BLaER1 (cell line): ENCODE data around the gene BRAT1.
"Not testable (repeated sequence)": the region's sequence is repeated elsewhere in the genome, so short reads cannot be mapped to it uniquely, and the experiment has no call there.

ENCODE experiments used
- H3K27ac ChIP-seq: shearing (Covaris generic); formaldehyde crosslinking; 2 replicates; pipeline ENCODE4 v1.8.1; 2022
- H3K27me3 ChIP-seq: shearing (Covaris generic); formaldehyde crosslinking; 2 replicates; pipeline ENCODE4 v1.8.1; 2022
- H3K36me3 ChIP-seq: shearing (Covaris generic); formaldehyde crosslinking; 2 replicates; pipeline ENCODE4 v1.8.1; 2022
- H3K4me1 ChIP-seq: shearing (Covaris generic); formaldehyde crosslinking; 2 replicates; pipeline ENCODE4 v1.8.1; 2022
- H3K4me2 ChIP-seq: shearing (Covaris generic); formaldehyde crosslinking; 2 replicates; pipeline ENCODE4 v1.8.1; 2022
- H3K4me3 ChIP-seq: shearing (Covaris generic); formaldehyde crosslinking; 2 replicates; pipeline ENCODE4 v1.8.1; 2022
- H3K9ac ChIP-seq: shearing (Covaris generic); formaldehyde crosslinking; 2 replicates; pipeline ENCODE4 v1.8.1; 2022
- H3K9me3 ChIP-seq: shearing (Covaris generic); formaldehyde crosslinking; 2 replicates; pipeline ENCODE4 v1.8.1; 2022
- H4K20me1 ChIP-seq: shearing (Covaris generic); formaldehyde crosslinking; 2 replicates; pipeline ENCODE4 v1.8.1; 2022
- Cebpa-rat ChIP-seq: shearing (Covaris generic); IDR thresholded peaks from 2 replicates; pipeline ENCODE4 v1.8.1; 2022

Gene BRAT1

DNA sequence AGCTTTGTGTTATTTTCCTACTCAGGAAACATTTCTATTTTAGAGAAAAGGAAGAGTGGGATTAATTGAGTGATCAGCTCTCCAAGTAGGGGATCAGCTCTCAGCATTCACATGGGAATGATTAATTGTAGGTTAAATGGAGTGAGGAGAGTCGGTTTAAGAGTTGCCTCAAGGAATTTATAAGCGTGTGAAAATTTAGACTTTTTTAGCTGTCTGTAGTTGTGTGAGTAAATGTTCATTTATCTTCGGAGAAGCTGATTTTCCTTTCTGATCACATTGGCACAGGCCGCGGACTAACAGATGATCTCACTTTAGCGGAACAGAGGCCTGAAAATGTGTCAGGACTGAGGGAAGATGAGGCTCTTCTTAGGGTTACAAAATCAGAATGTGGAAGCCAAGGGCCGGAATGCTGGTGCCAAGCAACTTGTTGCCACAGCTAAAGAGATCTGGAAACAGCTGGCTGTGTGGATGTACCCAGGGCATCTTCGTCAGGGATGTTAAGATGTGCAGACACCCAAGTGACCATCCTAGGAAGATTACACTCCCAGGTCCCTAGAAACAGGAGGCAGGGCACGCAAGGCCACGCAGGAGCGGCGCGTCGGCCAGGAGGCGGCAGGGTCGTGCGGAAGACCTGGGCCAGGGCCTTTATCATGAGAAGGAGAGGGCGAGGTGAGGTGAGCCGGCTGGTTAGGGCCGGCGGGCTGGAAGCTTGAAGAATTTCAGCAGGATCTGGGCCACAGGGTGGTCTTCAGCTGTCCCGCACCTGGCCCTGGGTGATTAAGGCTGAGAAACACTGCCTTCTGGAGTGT is 41.3 kb upstream of the BRAT1 start:
- no peaks in the 10 kb centered on the region for H3K9me3 ChIP-seq
- no peak overlapping the region; the same call in 1 of the 2 replicates for H3K27ac ChIP-seq
- peaks cover 77% of the 10 kb centered on the region for H3K36me3 ChIP-seq

DNA sequence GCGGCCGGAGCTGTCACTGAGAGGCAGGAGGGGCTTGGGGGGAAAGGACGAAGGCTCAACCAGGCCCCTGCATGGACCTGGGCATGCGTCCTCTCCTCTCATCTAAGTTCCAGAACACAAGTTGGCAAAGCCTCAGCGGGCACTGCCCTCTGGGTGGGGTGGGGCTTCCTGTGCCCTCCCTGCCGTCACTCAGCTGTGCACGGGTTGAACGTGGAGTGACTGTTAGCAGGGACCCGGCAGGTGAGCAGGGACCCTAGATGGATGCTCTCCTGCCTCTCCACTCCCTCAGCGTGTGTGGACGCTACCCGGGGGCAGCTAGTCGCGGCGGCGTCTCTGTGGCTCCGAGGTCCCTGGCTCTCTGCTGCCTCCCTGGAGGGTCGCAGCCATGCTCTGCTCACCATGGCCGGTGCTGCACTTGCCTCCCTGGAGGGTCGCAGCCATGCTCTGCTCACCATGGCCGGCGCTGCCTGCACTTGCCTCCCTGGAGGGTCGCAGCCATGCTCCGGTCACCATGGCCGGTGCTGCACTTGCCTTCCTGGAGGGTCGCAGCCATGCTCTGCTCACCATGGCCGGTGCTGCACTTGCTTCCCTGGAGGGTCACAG is 40.0 kb upstream of the BRAT1 start:
- H3K9ac ChIP-seq = peak overlapping the region; percentile 7
- no peaks in the 10 kb centered on the region for H3K9me3 ChIP-seq

More for the DNA sequence above, 41.3 kb upstream of the BRAT1 start:
- H3K9ac ChIP-seq = no peak overlapping the region
- H4K20me1 ChIP-seq = peaks cover 6% of the 10 kb centered on the region; the same call in 1 of the 2 replicates
- no peaks in the 10 kb centered on the region for H3K27me3 ChIP-seq
- peaks cover 72% of the 10 kb centered on the region for H3K4me1 ChIP-seq
- no peak overlapping the region for H3K4me3 ChIP-seq
- TF ChIP-seq Cebpa-rat = no peak
- peak overlapping the region; percentile 85 for H3K4me2 ChIP-seq

DNA sequence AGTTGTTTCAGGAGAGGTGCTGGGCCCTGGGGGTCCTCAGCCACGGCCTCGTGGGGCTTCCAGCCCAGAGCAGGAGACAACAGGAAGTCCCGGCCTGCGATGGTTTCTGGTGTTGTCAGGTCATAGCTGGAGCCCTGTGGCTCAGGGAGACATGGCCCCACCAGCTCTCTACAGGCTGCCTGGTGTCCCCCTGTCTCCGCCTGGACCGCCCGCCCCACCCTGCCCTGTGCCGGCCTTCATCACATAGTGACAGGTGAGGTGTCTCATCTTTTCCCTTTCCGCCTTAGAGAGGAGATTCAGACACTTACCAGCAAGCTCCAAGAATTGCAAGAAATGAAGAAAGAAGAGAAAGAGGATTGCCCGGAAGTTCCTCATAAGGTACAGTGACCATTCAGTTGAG is 39.3 kb upstream of the BRAT1 start:
- Histone ChIP-seq H3K9ac (peak overlapping the region; percentile 4; the same call in 1 of the 2 replicates), H3K4me1 (peaks cover 54% of the 10 kb centered on the region), H3K36me3 (peaks cover 82% of the 10 kb centered on the region)

More for the DNA sequence above, 40.0 kb upstream of the BRAT1 start:
- Histone ChIP-seq H3K4me1 (peaks cover 59% of the 10 kb centered on the region), H4K20me1 (peaks cover 6% of the 10 kb centered on the region; the same call in 1 of the 2 replicates), H3K27me3 (no peaks in the 10 kb centered on the region), H3K4me2 (peak overlapping the region; percentile 85), H3K36me3 (peaks cover 82% of the 10 kb centered on the region), H3K4me3 (peak overlapping the region; percentile 16), H3K27ac (no peak overlapping the region)
- no peak for TF ChIP-seq Cebpa-rat

DNA sequence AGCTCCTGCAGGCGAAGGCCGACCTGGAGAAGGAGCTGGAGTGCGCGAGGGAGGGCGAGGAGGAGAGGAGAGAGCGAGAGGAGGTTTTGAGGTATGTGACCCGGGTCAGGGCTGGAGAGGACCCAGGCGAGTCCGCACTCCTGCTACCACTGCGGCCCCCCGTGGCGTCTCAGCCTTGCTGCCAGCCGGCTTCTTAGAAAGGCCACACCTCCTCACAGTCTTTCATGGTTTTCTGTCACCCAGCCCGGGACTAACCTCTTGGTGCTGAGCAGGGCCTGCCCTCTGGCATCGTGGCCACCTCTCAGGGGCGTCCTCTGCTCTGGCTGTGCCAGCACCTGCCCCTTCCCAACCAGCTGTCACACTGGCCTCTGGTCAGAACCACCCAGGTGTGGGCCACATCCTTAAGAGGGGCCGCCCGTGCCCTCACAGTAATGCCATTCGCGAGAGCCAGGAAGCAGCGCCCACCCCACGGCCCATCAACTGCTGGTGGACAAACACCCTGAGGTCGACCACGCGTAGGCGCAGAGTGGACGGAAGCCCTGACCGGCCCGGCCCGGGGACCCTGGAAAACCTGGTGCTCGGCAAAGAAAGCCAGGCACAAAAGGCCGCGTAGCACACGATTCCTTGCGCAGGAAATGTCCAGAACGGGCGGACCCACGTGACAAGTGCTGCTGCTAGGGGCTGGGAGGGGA is 37.9 kb upstream of the BRAT1 start:
- Histone ChIP-seq H3K4me2 (0 out of 2 replicates have a peak overlapping the region, but pooled peaks have one; percentile 85), H3K36me3 (peaks cover 78% of the 10 kb centered on the region)

More for the DNA sequence above, 39.3 kb upstream of the BRAT1 start:
- Histone ChIP-seq H3K4me2 (peak overlapping the region; percentile 85), H3K27me3 (no peaks in the 10 kb centered on the region), H3K27ac (peak overlapping the region; percentile 36; the same call in 1 of the 2 replicates), H4K20me1 (peaks cover 6% of the 10 kb centered on the region; the same call in 1 of the 2 replicates), H3K9me3 (no peaks in the 10 kb centered on the region), H3K4me3 (no peak overlapping the region)
- no peak for TF ChIP-seq Cebpa-rat

DNA sequence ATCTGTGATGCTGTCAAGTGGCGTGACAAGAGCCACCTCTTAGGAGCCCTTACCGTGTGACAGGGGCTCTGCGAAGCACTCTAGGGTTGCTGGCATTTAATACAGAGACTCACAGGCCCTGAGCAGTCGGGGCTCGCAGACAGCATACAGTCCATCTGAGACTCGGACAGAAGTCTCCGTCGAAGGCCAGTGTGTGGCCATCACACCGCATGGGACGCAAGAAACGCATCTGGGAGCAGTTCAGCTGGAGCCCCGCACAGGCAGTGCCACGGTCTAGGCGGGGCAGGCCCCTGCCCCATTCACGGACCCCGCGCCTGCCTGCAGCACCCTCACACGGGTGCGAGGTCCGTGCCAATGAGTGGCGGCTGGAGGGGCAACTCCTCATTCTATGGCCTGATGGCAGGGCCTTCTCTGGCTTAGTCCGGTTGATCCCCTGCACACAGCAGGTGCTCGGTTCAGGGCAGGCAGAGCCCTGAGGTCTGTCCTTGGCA is 37.1 kb upstream of the BRAT1 start:
- Histone ChIP-seq H3K36me3 (peaks cover 78% of the 10 kb centered on the region), H3K4me1 (peaks cover 49% of the 10 kb centered on the region), H3K27ac (no peak overlapping the region), H3K9ac (no peak overlapping the region), H3K4me2 (no peak overlapping the region), H4K20me1 (peaks cover 9% of the 10 kb centered on the region; the same call in 1 of the 2 replicates), H3K9me3 (no peaks in the 10 kb centered on the region), H3K4me3 (no peak overlapping the region), H3K27me3 (no peaks in the 10 kb centered on the region)
- no peak for TF ChIP-seq Cebpa-rat

More for the DNA sequence above, 37.9 kb upstream of the BRAT1 start:
- Histone ChIP-seq H3K27ac (no peak overlapping the region), H3K4me1 (peaks cover 54% of the 10 kb centered on the region), H3K27me3 (no peaks in the 10 kb centered on the region), H3K9me3 (no peaks in the 10 kb centered on the region), H3K4me3 (no peak overlapping the region), H3K9ac (no peak overlapping the region), H4K20me1 (peaks cover 6% of the 10 kb centered on the region; the same call in 1 of the 2 replicates)
- no peak for TF ChIP-seq Cebpa-rat

DNA sequence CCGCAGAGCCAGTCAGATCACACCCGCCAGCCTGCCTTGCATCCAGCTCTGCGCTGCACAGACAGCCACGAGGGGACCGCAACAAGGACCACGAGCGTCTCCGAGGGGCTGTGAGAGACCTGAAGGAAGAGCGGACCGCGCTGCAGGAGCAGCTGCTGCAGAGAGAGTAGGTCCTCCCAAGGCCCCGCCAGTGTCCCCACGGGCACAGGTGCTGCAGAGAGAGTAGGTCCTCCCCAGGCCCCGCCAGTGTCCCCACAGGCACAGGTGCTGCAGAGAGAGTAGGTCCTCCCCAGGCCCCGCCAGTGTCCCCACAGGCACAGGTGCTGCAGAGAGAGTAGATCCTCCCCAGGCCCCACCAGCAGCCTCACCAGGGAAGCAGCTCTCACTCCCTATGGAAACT is 34.6 kb upstream of the BRAT1 start:
- H3K9ac ChIP-seq, H3K27ac ChIP-seq, H3K9me3 ChIP-seq, H3K4me2 ChIP-seq, H3K4me3 ChIP-seq, H3K27me3 ChIP-seq: not testable (repeated sequence)
- Histone ChIP-seq H3K36me3 (peaks cover 87% of the 10 kb centered on the region), H4K20me1 (0 out of 2 replicates have a peak, but pooled peaks cover 16% of the 10 kb centered on the region), H3K4me1 (peaks cover 45% of the 10 kb centered on the region)

DNA sequence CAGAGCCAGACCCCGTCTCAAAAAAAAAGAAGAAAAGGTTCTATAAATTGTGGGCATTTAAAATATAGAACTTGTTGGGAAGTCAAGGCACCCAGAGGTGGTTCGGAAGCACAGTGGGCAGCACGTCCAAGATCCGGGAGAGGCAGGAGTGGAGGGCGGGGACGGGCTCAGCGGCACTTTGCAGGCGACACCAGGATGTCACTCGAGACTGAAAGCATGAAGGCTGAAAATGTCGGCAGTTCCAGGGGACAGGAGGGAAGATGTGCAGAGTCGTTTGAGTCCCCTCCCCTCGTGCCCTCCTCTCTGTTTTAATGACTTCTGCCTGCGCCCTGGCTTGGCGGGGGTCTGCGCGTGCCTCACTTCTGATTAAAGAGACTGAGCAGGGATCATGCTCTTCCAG is 34.0 kb upstream of the BRAT1 start:
- Histone ChIP-seq H3K9ac (no peak overlapping the region), H4K20me1 (0 out of 2 replicates have a peak, but pooled peaks cover 16% of the 10 kb centered on the region), H3K27me3 (no peaks in the 10 kb centered on the region), H3K4me1 (peaks cover 39% of the 10 kb centered on the region), H3K27ac (no peak overlapping the region), H3K4me2 (no peak overlapping the region), H3K9me3 (no peaks in the 10 kb centered on the region), H3K36me3 (peaks cover 90% of the 10 kb centered on the region), H3K4me3 (no peak overlapping the region)
- no peak for TF ChIP-seq Cebpa-rat

DNA sequence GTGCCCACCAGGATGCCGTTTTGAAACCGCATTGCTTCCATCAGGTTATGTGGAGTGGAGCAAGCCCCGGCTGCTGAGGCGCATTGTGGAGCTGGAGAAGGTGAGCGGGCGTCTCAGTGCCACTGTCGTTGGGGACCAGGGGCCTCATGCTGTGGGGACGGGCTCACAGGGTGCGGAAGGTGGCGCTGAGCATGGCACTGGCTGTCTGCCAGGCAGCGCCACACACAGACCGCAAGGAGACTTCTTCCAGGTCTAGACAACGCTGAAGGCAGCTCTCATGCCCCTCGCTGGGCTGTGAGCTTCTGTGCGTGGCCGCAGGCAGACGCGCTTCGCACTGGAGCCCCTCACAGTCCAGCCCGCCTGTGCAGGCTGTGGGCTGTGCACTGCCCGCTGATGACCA is 32.5 kb upstream of the BRAT1 start:
- TF ChIP-seq Cebpa-rat = no peak
- Histone ChIP-seq H3K4me1 (peaks cover 24% of the 10 kb centered on the region), H3K27ac (no peak overlapping the region), H3K4me2 (no peak overlapping the region), H4K20me1 (0 out of 2 replicates have a peak, but pooled peaks cover 16% of the 10 kb centered on the region), H3K9me3 (no peaks in the 10 kb centered on the region), H3K36me3 (peaks cover 91% of the 10 kb centered on the region), H3K27me3 (no peaks in the 10 kb centered on the region), H3K9ac (no peak overlapping the region), H3K4me3 (no peak overlapping the region)

DNA sequence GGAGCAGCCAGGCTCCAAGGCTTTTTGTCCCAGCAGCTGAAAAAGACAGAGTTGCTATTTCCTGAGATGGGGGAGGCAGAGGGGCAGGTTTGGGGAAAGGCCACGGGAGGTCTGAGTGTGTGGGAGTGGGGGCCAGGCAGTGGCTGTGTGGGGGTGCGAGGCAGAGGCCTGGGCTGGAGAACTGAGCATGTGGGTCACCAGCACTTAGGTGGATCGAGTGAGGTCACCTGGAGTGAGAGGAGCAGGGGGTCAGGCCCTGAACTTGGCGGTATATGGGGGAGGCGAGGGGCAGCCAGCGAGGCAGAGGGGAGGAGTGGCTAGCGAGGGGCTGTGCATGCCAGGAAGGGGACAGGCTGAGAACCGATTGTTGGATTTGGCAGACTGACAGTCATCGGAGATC is 31.8 kb upstream of the BRAT1 start:
- Histone ChIP-seq H3K9me3 (no peaks in the 10 kb centered on the region), H3K9ac (no peak overlapping the region), H3K27me3 (no peaks in the 10 kb centered on the region), H4K20me1 (0 out of 2 replicates have a peak, but pooled peaks cover 16% of the 10 kb centered on the region), H3K36me3 (peaks cover 91% of the 10 kb centered on the region), H3K4me3 (no peak overlapping the region), H3K4me1 (peaks cover 21% of the 10 kb centered on the region), H3K27ac (no peak overlapping the region), H3K4me2 (peak overlapping the region; percentile 50)
- TF ChIP-seq Cebpa-rat = no peak
